ENCODE results near the gene CUL3.

GRCh38 chr2:224466304-224466895 is 118.8 kb downstream of the CUL3 start:
- TF ChIP-seq POLR2AphosphoS5 (IDR thresholded peaks at IDR 0.05; ENCODE audit: low read depth, low read length) (no peak), POLR2A (IDR thresholded peaks at IDR 0.05; ENCODE audit: low read depth, low read length) (no peak), SPI1 (IDR thresholded peaks at IDR 0.05; ENCODE audit: low read depth, low read length) (no peak)

Measured in GM12891 (cell line).